NCI-H82 treated with DMSO at 0.1 percent for 48 hours (cell line): ENCODE results near the gene OR52N2.

ENCODE experiments used
- DNase-seq: peaks from one replicate; lab custom pipeline; 2025; ENCODE audit not compliant: unreplicated experiment; lab: John Stamatoyannopoulos, UW

OR52N2 gene

GRCh38 chr11:5808500-5809121 lies at the start of gene OR52N2:
OR52N2 (plus strand) TSS chr11:5808924; CDS start chr11:5820336, 11,412 bp downstream.
- no peak for DNase-seq

GRCh38 chr11:5767056-5767455 lies 41.7 kb upstream of the OR52N2 start:
- DNase-seq = no peak

- no peak for DNase-seq
These were observed 25.5 kb upstream of the OR52N2 start, which contains the start of gene OR52N5 for GRCh38 chr11:5783255-5783654. OR52N5 (minus strand) TSS chr11:5783355; CDS start chr11:5778634, 4,721 bp downstream.

- no peak for DNase-seq
These were observed 17.6 kb upstream of the OR52N2 start, which contains the start of gene OR52N1 for GRCh38 chr11:5791165-5791564. OR52N1 (minus strand) TSS chr11:5791265; CDS start chr11:5788816, 2,449 bp downstream.

GRCh38 chr11:5796541-5796940 lies 12.2 kb upstream of the OR52N2 start:
- DNase-seq = no peak

GRCh38 chr11:5803982-5804381 lies 4.7 kb upstream of the OR52N2 start:
- no peak for DNase-seq

GRCh38 chr11:5807580-5807979 lies 1.1 kb upstream of the OR52N2 start:
- DNase-seq = no peak

GRCh38 chr11:5809122-5809519 lies 397 bp downstream of the OR52N2 start:
- no peak for DNase-seq

GRCh38 chr11:5809905-5810795 lies 1.4 kb downstream of the OR52N2 start:
- no peak for DNase-seq

- DNase-seq = no peak
These were observed 6.8 kb downstream of the OR52N2 start for GRCh38 chr11:5815534-5815933.

- no peak for DNase-seq
These were observed 9.6 kb downstream of the OR52N2 start for GRCh38 chr11:5818245-5818886.

GRCh38 chr11:5831196-5831829 lies 22.6 kb downstream of the OR52N2 start:
- DNase-seq = no peak

- no peak for DNase-seq
These were observed 24.7 kb downstream of the OR52N2 start for GRCh38 chr11:5833446-5833845.

- DNase-seq = no peak
These were observed 29.0 kb downstream of the OR52N2 start for GRCh38 chr11:5837695-5838094.

- DNase-seq = no peak
These were observed 33.1 kb downstream of the OR52N2 start, which contains the start of gene OR52E6 for GRCh38 chr11:5841797-5842196. OR52E6 (minus strand) TSS chr11:5841897; CDS start chr11:5841897, 0 bp downstream.

GRCh38 chr11:5846701-5847100 lies 38.0 kb downstream of the OR52N2 start:
- no peak for DNase-seq

- no peak for DNase-seq
These were observed 39.0 kb downstream of the OR52N2 start for GRCh38 chr11:5847711-5848110.

- DNase-seq = no peak
These were observed 42.3 kb downstream of the OR52N2 start for GRCh38 chr11:5851002-5851401.

- no peak for DNase-seq
These were observed 48.9 kb downstream of the OR52N2 start, which contains the start of gene OR52E8 for GRCh38 chr11:5857590-5857989. OR52E8 (minus strand) TSS chr11:5857690; CDS start chr11:5857690, 0 bp downstream.

- DNase-seq = no peak
These were observed 57.1 kb downstream of the OR52N2 start for GRCh38 chr11:5865826-5866225.
